ENCODE data around the gene GMDS. TPM values are rescaled to one million over a fixed set of nuclear protein-coding genes. Genes with fewer than 3 reads are reported as not detected.

The GMDS gene
- total RNA-seq, 1 experiment from 2014 or later, result 31.1 TPM

DNA sequence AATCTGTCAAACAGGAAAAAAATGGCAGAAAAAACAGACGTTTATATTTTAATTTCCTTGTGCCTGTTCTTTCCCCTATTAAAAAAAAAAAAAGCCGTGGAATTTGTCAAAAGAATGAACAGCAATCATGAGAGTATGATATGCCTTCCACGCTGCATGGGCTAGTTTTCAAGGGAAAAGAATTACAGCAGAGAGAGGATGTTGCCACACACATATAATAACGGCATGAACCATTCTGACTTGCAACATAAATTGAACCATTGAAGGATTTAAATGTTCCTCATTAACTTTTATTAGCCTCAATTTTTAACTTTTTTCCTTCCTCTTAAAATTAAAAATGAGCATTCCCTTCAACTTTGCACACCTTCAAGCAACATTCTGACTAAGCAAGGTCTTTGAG lies 333.9 kb downstream of the GMDS start:
- Histone ChIP-seq H3K4me3 (ENCODE audit: low read depth, low read length) (no peak overlapping the region), H3K27me3 (replicated peaks; ENCODE audit: control insufficient read depth, insufficient read depth, low read length) (no peaks in the 10 kb centered on the region), H3K9me3 (no peaks in the 10 kb centered on the region), H3K4me1 (no peaks in the 10 kb centered on the region), H3K36me3 (ENCODE audit: control insufficient read depth, insufficient read depth, low read length) (no peaks in the 10 kb centered on the region)
- BruUV-seq (replicated peaks), result no TSS peak
- intact Hi-C loops (cut with micrococcal nuclease; ENCODE audit: unreplicated experiment), result no loop called here
- H3K27me3 Mint-ChIP-seq (ENCODE audit: insufficient read depth, unreplicated experiment), result no peaks in the 10 kb centered on the region
- no peaks in the 10 kb centered on the region for H3K9me3 Mint-ChIP-seq (ENCODE audit: unreplicated experiment)
- no peak for DNase-seq
- ChIA-PET POLR2A (no interaction called here), CTCF (no interaction called here)
- H3K4me3 Mint-ChIP-seq (ENCODE audit: unreplicated experiment), result no peak overlapping the region
- no peak for TF ChIP-seq CTCF (IDR thresholded peaks at IDR 0.05; ENCODE audit: insufficient read depth in 1 of 2, low read depth in 1 of 2, low read length in 1 of 2, severe bottlenecking in 1 of 2, unreplicated experiment in 1 of 2)
- H3K36me3 Mint-ChIP-seq (ENCODE audit: insufficient read depth, unreplicated experiment), result no peaks in the 10 kb centered on the region
- H3K4me1 Mint-ChIP-seq (ENCODE audit: low read depth, unreplicated experiment), result peaks cover 5% of the 10 kb centered on the region
- no peak overlapping the region for H3K27ac Mint-ChIP-seq (ENCODE audit: unreplicated experiment)

DNA sequence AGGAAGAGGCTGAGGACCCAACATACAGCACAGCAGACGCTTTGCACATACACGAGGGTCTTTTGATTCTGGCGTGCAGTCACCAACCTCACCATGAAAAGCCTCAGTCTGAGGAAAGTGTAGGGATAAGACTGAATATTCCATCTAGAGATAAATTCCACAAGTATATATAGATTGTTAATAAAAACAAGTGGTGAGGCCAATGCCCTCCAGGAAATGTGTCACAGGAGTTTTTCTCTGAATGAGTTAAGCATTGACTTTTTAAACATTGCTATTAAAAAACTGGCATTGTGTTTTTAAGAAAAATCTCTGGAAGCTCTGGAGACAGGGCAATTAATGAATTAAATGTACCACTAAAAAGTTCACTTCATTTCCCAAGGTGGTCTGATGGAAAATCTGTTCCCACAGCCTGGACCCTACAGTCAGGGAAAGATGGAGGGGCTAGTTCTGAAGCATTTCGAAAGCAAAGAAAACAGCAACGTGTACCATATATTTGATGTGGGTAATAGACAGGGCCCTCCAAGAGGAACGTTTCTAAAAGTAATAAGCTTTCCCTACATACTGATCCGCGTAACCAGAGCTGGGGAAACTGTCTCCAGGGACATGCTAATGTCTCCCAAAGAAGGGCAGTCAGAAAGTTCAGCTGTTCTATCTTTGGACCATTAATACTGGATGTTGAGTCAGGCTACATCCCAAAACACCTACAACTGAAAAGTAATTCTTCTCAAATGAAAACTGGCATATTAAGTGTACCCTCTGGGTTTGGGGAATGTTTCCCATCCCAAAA lies 334.6 kb downstream of the GMDS start:
- POLR2A ChIA-PET, result no interaction called here

GRCh38 chr6:1908784-1909183 lies 336.6 kb downstream of the GMDS start:
- Histone ChIP-seq H3K4me3 (ENCODE audit: low read depth, low read length) (no peak overlapping the region), H3K36me3 (ENCODE audit: control insufficient read depth, insufficient read depth, low read length) (no peaks in the 10 kb centered on the region), H3K4me1 (no peaks in the 10 kb centered on the region), H3K9me3 (no peaks in the 10 kb centered on the region), H3K27me3 (replicated peaks; ENCODE audit: control insufficient read depth, insufficient read depth, low read length) (no peaks in the 10 kb centered on the region)
- no peak for DNase-seq
- POLR2A ChIA-PET, result no interaction called here
- CTCF ChIA-PET, result no interaction called here
- Mint-ChIP-seq H3K27me3 (ENCODE audit: insufficient read depth, unreplicated experiment) (no peaks in the 10 kb centered on the region), H3K27ac (ENCODE audit: unreplicated experiment) (no peak overlapping the region), H3K36me3 (ENCODE audit: insufficient read depth, unreplicated experiment) (no peaks in the 10 kb centered on the region), H3K4me1 (ENCODE audit: low read depth, unreplicated experiment) (peaks cover 5% of the 10 kb centered on the region), H3K4me3 (ENCODE audit: unreplicated experiment) (no peak overlapping the region), H3K9me3 (ENCODE audit: unreplicated experiment) (no peaks in the 10 kb centered on the region)
- intact Hi-C loops (cut with micrococcal nuclease; ENCODE audit: unreplicated experiment), result no loop called here
- TF ChIP-seq CTCF (IDR thresholded peaks at IDR 0.05; ENCODE audit: insufficient read depth in 1 of 2, low read depth in 1 of 2, low read length in 1 of 2, severe bottlenecking in 1 of 2, unreplicated experiment in 1 of 2), result no peak
- BruUV-seq (replicated peaks), result no TSS peak

More for the DNA sequence above, 334.6 kb downstream of the GMDS start:
- Mint-ChIP-seq H3K9me3 (ENCODE audit: unreplicated experiment) (no peaks in the 10 kb centered on the region), H3K27me3 (ENCODE audit: insufficient read depth, unreplicated experiment) (no peaks in the 10 kb centered on the region), H3K36me3 (ENCODE audit: insufficient read depth, unreplicated experiment) (no peaks in the 10 kb centered on the region), H3K4me3 (ENCODE audit: unreplicated experiment) (no peak overlapping the region), H3K27ac (ENCODE audit: unreplicated experiment) (no peak overlapping the region), H3K4me1 (ENCODE audit: low read depth, unreplicated experiment) (peaks cover 5% of the 10 kb centered on the region)
- BruUV-seq (replicated peaks), result no TSS peak
- CTCF ChIA-PET, result no interaction called here
- Histone ChIP-seq H3K36me3 (ENCODE audit: control insufficient read depth, insufficient read depth, low read length) (no peaks in the 10 kb centered on the region), H3K9me3 (no peaks in the 10 kb centered on the region), H3K4me1 (no peaks in the 10 kb centered on the region), H3K4me3 (ENCODE audit: low read depth, low read length) (no peak overlapping the region), H3K27me3 (replicated peaks; ENCODE audit: control insufficient read depth, insufficient read depth, low read length) (no peaks in the 10 kb centered on the region)
- no peak for TF ChIP-seq CTCF (IDR thresholded peaks at IDR 0.05; ENCODE audit: insufficient read depth in 1 of 2, low read depth in 1 of 2, low read length in 1 of 2, severe bottlenecking in 1 of 2, unreplicated experiment in 1 of 2)
- no peak for DNase-seq
- intact Hi-C loops (cut with micrococcal nuclease; ENCODE audit: unreplicated experiment), result no loop called here

Measured in Caco-2 (cell line).